Right forelimb (tissue), 1 donor: ENCODE results near the gene SHISA6.

Experiments
- DNase-seq: peaks from one replicate; pipeline ENCODE4 v3.0.0-alpha.2; 2018

The SHISA6 gene

GRCh38 chr17:11548398-11548797 is 307.4 kb downstream of the SHISA6 start:
- DNase-seq = no peak

GRCh38 chr17:11550431-11550830 is 309.4 kb downstream of the SHISA6 start:
- DNase-seq = no peak

- no peak for DNase-seq
Measured at GRCh38 chr17:11551442-11551841, 310.4 kb downstream of the SHISA6 start.

GRCh38 chr17:11553135-11553534 is 312.1 kb downstream of the SHISA6 start:
- DNase-seq = no peak

GRCh38 chr17:11554042-11554441 is 313.0 kb downstream of the SHISA6 start:
- DNase-seq = no peak

GRCh38 chr17:11554542-11554941 is 313.5 kb downstream of the SHISA6 start:
- DNase-seq = no peak

- DNase-seq = no peak
Measured at GRCh38 chr17:11555530-11555929, 314.5 kb downstream of the SHISA6 start.

GRCh38 chr17:11557727-11558452 is 316.9 kb downstream of the SHISA6 start:
- no peak for DNase-seq

DNA sequence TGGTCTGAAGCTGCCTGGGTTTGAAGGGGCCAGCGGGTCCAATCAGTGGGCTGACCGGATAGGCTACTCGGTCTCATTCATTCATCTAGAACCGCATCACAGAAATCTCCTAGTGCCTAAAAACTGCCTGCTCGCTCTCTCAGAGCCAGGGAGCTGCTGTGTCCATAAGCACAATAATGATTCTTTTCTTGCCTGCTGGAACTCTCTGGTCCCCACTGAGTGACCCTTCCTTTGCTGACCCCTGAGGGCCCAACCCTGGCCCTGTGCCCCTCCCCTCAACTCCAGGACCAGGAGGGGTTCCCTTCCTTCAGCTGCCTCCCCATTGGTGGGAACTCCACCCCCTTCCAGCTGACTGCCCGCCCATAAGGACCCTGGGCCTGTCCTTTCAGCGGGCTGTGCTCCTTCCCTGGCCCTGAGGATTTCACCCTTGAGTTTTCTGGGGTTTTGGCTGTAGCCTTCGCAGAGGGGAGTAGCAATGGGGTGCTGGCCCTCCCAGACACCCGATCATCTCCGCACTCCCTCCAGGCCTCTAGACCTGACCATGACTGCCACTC is 317.7 kb downstream of the SHISA6 start:
- DNase-seq = no peak

- DNase-seq = no peak
Measured at GRCh38 chr17:11559601-11560000, 318.6 kb downstream of the SHISA6 start.

GRCh38 chr17:11561281-11561680 is 320.3 kb downstream of the SHISA6 start:
- DNase-seq = no peak

GRCh38 chr17:11561702-11562101 is 320.7 kb downstream of the SHISA6 start:
- no peak for DNase-seq

- DNase-seq = peak; percentile 75
Measured at GRCh38 chr17:11564589-11565380, 323.8 kb downstream of the SHISA6 start.

DNA sequence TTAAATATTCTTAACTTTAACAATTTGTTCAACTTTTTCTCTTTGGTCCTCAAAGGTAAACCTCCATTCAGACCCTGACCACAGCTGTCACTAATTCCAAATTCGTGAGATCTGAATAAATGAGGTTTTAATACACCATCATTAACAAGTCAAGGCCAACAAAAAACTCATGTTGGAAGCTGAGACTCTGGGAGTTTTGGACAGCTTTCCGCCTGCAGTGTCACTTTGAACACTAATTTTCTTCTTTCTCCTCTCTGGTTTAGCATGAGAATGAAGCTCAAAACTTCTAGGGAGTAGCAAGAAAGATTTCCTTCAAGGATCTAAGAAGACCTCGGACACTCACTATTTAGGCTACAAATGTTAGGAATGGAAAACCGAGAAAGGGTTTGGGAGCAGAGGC is 324.6 kb downstream of the SHISA6 start:
- no peak for DNase-seq

- no peak for DNase-seq
Measured at GRCh38 chr17:11578998-11579397, 338.0 kb downstream of the SHISA6 start.

GRCh38 chr17:11580677-11581076 is 339.7 kb downstream of the SHISA6 start:
- DNase-seq = no peak

GRCh38 chr17:11582217-11582616 is 341.2 kb downstream of the SHISA6 start:
- DNase-seq = no peak

DNA sequence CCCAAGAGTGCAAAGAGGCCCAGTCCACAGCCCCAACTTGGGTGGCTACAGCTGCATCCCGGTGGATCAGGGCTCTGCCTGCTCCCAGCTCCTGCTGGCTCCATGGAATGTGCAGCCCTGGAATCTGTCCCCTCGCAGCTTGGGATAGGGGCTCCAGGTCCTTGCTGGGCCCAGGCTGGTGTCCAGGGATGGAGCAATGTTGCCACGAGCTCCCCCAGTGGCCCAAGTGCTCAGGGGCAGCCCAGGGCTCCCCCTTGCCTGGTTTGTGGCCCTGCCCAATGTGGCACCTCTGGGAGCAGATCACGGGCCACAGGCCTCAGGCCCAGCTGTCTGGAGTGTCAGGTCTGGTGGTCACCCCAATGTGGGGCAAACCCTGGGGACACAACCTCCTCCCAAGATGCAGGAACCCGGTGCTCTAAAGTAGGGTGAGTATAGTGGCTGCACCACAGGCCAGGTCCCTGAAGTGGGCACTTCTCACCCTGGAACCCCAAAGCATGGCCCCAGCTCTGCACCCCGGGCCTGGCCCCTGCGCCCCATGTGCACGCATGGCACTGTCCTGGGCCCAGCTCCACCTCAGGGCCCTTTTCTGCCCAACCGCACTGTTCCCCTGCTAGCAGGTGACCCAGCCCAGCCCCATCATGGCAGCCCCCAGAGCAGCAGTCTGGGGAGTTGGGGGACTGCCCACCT is 342.4 kb downstream of the SHISA6 start:
- DNase-seq = no peak

DNA sequence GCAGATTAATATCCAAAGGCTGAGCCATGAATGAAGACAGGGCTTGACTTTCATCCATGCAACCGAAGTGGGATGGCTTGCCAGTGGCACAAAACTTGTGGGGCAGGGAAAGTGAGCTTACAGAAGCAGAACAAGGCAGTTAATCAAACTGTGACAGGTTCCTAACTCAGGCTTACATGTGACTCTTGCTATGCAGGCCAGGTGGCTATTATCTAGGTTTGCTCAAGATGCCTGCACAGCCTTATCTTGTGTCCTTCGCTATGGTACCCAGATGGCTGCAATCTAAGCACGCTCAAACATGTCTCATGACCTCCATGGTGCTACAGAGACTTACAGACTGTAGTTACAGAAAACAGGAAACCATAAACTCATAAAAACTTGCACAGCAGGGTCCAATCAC is 348.7 kb downstream of the SHISA6 start:
- no peak for DNase-seq

DNA sequence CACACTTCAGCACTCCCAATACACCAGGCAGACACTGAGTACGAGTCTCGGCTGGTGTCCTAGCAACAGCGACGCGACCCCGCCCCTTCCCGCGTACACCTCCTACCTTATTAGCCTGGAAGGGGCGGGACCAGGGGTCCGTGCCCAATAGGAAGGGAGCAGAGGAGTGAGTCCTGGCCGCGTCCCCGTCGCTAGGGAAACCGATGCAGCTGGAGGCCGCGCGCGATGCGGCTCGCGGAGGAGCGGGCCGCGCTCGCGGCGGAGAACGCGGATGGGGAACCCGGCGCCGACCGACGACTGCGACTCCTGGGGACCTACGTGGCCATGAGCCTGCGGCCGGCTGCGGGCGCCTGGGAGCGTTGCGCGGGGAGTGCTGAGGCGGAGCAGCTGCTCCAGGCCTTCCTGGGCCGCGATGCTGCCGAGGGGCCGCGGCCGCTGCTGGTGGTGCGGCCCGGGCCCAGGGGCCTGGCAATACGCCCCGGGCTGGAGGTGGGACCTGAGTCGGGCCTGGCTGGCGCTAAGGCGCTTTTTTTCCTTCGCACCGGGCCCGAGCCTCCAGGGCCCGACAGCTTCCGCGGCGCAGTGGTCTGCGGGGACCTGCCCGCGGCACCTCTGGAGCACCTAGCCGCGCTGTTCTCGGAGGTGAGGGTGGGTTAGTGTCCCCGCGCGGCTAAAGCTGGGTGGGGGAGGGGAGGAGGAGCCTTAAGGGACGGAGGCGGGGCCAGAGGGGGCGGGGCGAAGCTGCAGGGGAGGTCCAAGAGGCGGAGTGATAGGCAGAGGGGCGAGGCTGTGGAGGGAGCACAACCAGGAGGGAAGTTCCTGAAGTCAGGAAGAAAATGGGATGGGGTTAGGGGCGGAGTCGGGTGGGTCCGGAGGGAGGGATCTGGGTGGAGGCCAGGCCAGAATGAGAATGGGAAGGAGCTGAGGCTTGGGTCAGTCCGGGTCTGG is 357.5 kb downstream of the SHISA6 start, which contains the start of gene DNAH9:
DNAH9 (plus strand) TSS at position 197 of the 948 bp plus-strand sequence; CDS start at position 226, 29 bp downstream.
- DNase-seq = peak; percentile 95

GRCh38 chr17:11601661-11602060 is 360.6 kb downstream of the SHISA6 start:
- DNase-seq = no peak

DNA sequence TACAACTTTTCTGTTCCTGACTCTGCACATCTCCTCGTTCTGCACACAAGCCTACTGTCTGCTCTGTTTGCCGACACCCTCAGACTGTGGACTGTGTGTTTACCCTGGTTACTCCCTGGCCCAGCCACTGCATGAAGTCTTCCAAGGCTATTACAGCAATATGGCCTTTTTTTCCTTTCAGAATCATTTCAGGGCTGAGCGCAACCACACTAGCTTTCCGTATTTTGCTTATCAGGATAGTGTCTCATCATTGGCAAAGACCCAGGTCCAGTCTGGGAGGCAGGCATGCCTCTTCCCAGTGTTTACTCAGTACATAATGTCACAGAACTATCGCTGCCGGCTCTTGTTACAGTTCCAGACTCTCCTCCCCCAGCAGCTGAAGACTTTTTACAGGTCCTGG is 367.4 kb downstream of the SHISA6 start:
- no peak for DNase-seq
